ENCODE measurements around the gene OR11A1.

GRCh38 chr6:29483735-29484134, 26.9 kb upstream of the OR11A1 start:
- TF ChIP-seq POLR2A (IDR thresholded peaks at IDR 0.05; ENCODE audit: low read length) (no peak), GATA1 (IDR thresholded peaks at IDR 0.05; ENCODE audit: low read depth, low read length) (no peak)

Data from erythroblast (primary cell).